HepG2 (cell line): ENCODE measurements around the gene PHYH. TPM values are rescaled to one million over a fixed set of nuclear protein-coding genes. Genes with fewer than 3 reads are reported as not detected.

ENCODE experiments used
- FIP1L1 ChIP-seq: fragments of 200-400 bp; formaldehyde crosslinking; IDR thresholded peaks from 2 replicates; pipeline ENCODE4 v1.6.1; 2018; ENCODE audit warnings: low read depth, mild to moderate bottlenecking, low read length, moderate library complexity, borderline replicate concordance; ENCODE audit not compliant: insufficient read depth
- HES4 ChIP-seq: sonication (generic); formaldehyde crosslinking; IDR thresholded peaks from 2 replicates; pipeline ENCODE4 v1.9.0; 2021; ENCODE audit warnings: mild to moderate bottlenecking, missing genetic modification reagents, borderline replicate concordance
- LBX2 ChIP-seq: sonication (generic); formaldehyde crosslinking; IDR thresholded peaks from 2 replicates; pipeline ENCODE4 v1.5.0; 2020; ENCODE audit warnings: missing genetic modification reagents, mild to moderate bottlenecking, borderline replicate concordance
- NCOA2 ChIP-seq: sonication (generic); formaldehyde crosslinking; IDR thresholded peaks from 2 replicates; pipeline ENCODE4 v1.8.0; 2022; ENCODE audit warnings: inconsistent platforms
- RBM39 ChIP-seq: fragments of 200-400 bp; formaldehyde crosslinking; IDR thresholded peaks from one replicate; pipeline ENCODE4 v1.6.1; 2018; ENCODE audit warnings: antibody characterized with exemption, mild to moderate bottlenecking, low read depth, low read length; ENCODE audit not compliant: poor library complexity, severe bottlenecking
- RNF2 ChIP-seq: fragments of 450-650 bp; conservative IDR thresholded peaks from 2 replicates; pipeline ENCODE4 v1.6.1; 2016; ENCODE audit warnings: low read depth
- SOX5 ChIP-seq: IDR thresholded peaks from 2 replicates; pipeline ENCODE4 v1.6.1; 2016; ENCODE audit warnings: borderline replicate concordance
- TAF15 ChIP-seq: fragments of 200-400 bp; formaldehyde crosslinking; IDR thresholded peaks from one replicate; pipeline ENCODE4 v1.6.1; 2018; ENCODE audit warnings: mild to moderate bottlenecking, low read depth, low read length; ENCODE audit not compliant: poor library complexity, severe bottlenecking
- THAP9 ChIP-seq: sonication (generic); formaldehyde crosslinking; IDR thresholded peaks from 2 replicates; pipeline ENCODE4; 2020; ENCODE audit warnings: missing genetic modification reagents, mild to moderate bottlenecking, borderline replicate concordance
- THYN1 ChIP-seq: sonication (generic); formaldehyde crosslinking; IDR thresholded peaks from 2 replicates; pipeline ENCODE4 v1.8.1; 2023; ENCODE audit warnings: low read depth, mild to moderate bottlenecking, moderate library complexity, missing genetic modification reagents, borderline replicate concordance
- ZBTB21 ChIP-seq: sonication (generic); formaldehyde crosslinking; IDR thresholded peaks from 2 replicates; pipeline ENCODE4 v1.4.0; 2020; ENCODE audit warnings: missing genetic modification reagents
- ZMYM2 ChIP-seq: sonication (generic); formaldehyde crosslinking; IDR thresholded peaks from 2 replicates; pipeline ENCODE4 v1.8.0; 2022; ENCODE audit warnings: mild to moderate bottlenecking, missing genetic modification reagents
- ZNF264 ChIP-seq: sonication (generic); formaldehyde crosslinking; IDR thresholded peaks from 2 replicates; pipeline ENCODE4 v1.4.0; 2020; ENCODE audit warnings: missing genetic modification reagents
- ZNF296 ChIP-seq: sonication (generic); formaldehyde crosslinking; conservative IDR thresholded peaks from 2 replicates; pipeline ENCODE4 v1.5.0; 2020; ENCODE audit warnings: mild to moderate bottlenecking, missing genetic modification reagents
- ZNF34 ChIP-seq: sonication (generic); formaldehyde crosslinking; IDR thresholded peaks from 2 replicates; pipeline ENCODE4 v1.4.0; 2020; ENCODE audit warnings: mild to moderate bottlenecking, missing genetic modification reagents, borderline replicate concordance
- ZNF343 ChIP-seq: sonication (generic); formaldehyde crosslinking; IDR thresholded peaks from 2 replicates; pipeline ENCODE4 v1.4.0; 2020; ENCODE audit warnings: mild to moderate bottlenecking, missing genetic modification reagents
- ZNF446 ChIP-seq: sonication (generic); formaldehyde crosslinking; IDR thresholded peaks from 2 replicates; pipeline ENCODE4 v1.5.0; 2020; ENCODE audit warnings: mild to moderate bottlenecking, missing genetic modification reagents
- ZNF510 ChIP-seq: sonication (generic); formaldehyde crosslinking; IDR thresholded peaks from 2 replicates; pipeline ENCODE4 v1.4.0; 2020; ENCODE audit warnings: low read depth, mild to moderate bottlenecking, missing genetic modification reagents
- ZNF597 ChIP-seq: sonication (generic); formaldehyde crosslinking; IDR thresholded peaks from 2 replicates; pipeline ENCODE4 v1.5.0; 2020; ENCODE audit warnings: missing genetic modification reagents
- ZNF687 ChIP-seq: sonication (generic); formaldehyde crosslinking; IDR thresholded peaks from 2 replicates; pipeline ENCODE4 v1.5.1; 2020; ENCODE audit warnings: mild to moderate bottlenecking, missing genetic modification reagents, moderate library complexity
- polyA plus RNA-seq, 8 experiments: library from polyadenylated mRNA; depleted of rRNA in 3 of 8; stranded (reverse) in 7 of 8; unstranded in 1 of 8; fragments of >200 nt; fragmentation: Illumina TruSeq in 4 of 8; extraction: Trizol in 4 of 8; gene quantifications; 2 replicates each; pipeline versions ENCODE4 v1.2.1 to v1.2.3, GENCODE V29; 2011 to 2016; ENCODE audit warnings: low read depth in 4 of 8, missing spikeins in 1 of 8, mixed read lengths in 1 of 8; ENCODE audit not compliant: insufficient read depth in 1 of 8
- total RNA-seq, 5 experiments: library from RNA; depleted of rRNA; stranded (reverse); fragments of >200 nt; fragmentation: Illumina TruSeq; extraction: Trizol; gene quantifications; 2 replicates each; pipeline ENCODE4 v1.2.3, GENCODE V29; 2016; ENCODE audit warnings: low read depth in 1 of 5

PHYH gene
- total and polyA plus RNA-seq, 2 of the 13 experiments (the other 11 are each of a cell fraction or from before 2014, with no cell fraction given): 27.2 to 34.5 TPM

GRCh38 chr10:13291821-13292773, 7.8 kb downstream of the PHYH start (continued):
- TF ChIP-seq THAP9 (CRISPR knock-in tag): no peak
- TF ChIP-seq ZNF34 (CRISPR knock-in tag): no peak
- TF ChIP-seq ZBTB21 (CRISPR knock-in tag): no peak
- TF ChIP-seq NCOA2 (CRISPR knock-in tag): peak; percentile 69
- TF ChIP-seq FIP1L1: no peak
- no peak for TF ChIP-seq ZNF296 (CRISPR knock-in tag)
- no peak for TF ChIP-seq ZNF510 (CRISPR knock-in tag)
- TF ChIP-seq THYN1 (CRISPR knock-in tag): no peak
- peak; percentile 32; the same call in 1 of the 2 replicates for TF ChIP-seq ZNF687
- no peak for TF ChIP-seq ZMYM2
- peak; percentile 48; the same call in 1 of the 2 replicates for TF ChIP-seq SOX5 (CRISPR knock-in tag)
- no peak for TF ChIP-seq RBM39
- no peak for TF ChIP-seq ZNF343
- no peak for TF ChIP-seq HES4
- no peak for TF ChIP-seq ZNF446 (CRISPR knock-in tag)
- peak; percentile 58; the same call in 1 of the 2 replicates for TF ChIP-seq ZNF264 (CRISPR knock-in tag)
- TF ChIP-seq TAF15: no peak
- TF ChIP-seq RNF2: no peak
- no peak for TF ChIP-seq ZNF597 (CRISPR knock-in tag)
- no peak for TF ChIP-seq LBX2 (CRISPR knock-in tag)
